HepG2 (cell line): ENCODE results near the gene SLCO2A1. TPM values are rescaled to one million over a fixed set of nuclear protein-coding genes. Genes with fewer than 3 reads are reported as not detected.
A peak's percentile ranks its signal among the peaks of the same experiment; 100 is the strongest.

Source experiments
- ATAC-seq: fragments of 200-7000 bp; cut with Tn5 transposase; 3 replicates; pipeline ENCODE4 v1.9.1; 2020; ENCODE audit warnings: mild to moderate bottlenecking, moderate library complexity
- BruUV-seq: library from RNA; stranded (reverse); fragments of 400-500 nt; replicated peaks from 2 replicates; lab custom pipeline; 2021; lab: Mats Ljungman, UMichigan
- CTCF ChIA-PET: fragments of 300-600 bp; formaldehyde crosslinking; extraction: SDS; loops from one replicate; lab custom pipeline; 2021; ENCODE audit warnings: low total read pairs, inconsistent platforms, low intra/inter-chr PET ratio; lab: Yijun Ruan, JAX
- POLR2A ChIA-PET: fragments of 350-600 bp; sonication (Branson Sonifier 250); formaldehyde crosslinking; loops from one replicate; lab custom pipeline; 2020; ENCODE audit warnings: antibody characterized with exemption, inconsistent platforms; lab: Yijun Ruan, JAX
- DNase-seq: peaks from one replicate; pipeline ENCODE4 v3.0.0-alpha.2; 2015; ENCODE audit warnings: low spot score
- FAIRE-seq: peaks from 3 replicates; lab custom pipeline; 2011; peaks lifted over from hg19 to GRCh38; lab: Jason Lieb, UNC
- H2AFZ ChIP-seq: one replicate; pipeline ENCODE4 v1.6.1; 2011; ENCODE audit warnings: low read length, inconsistent platforms
- H3K27ac ChIP-seq: fragments of 300-600 bp; 3 replicates; pipeline ENCODE4 v1.8.0; 2011; ENCODE audit warnings: mixed run types, mild to moderate bottlenecking, mixed read lengths, low read length, inconsistent platforms; ENCODE audit not compliant: insufficient read depth; ENCODE audit errors: extremely low read length
- H3K27me3 ChIP-seq, 2 experiments: fragments of 200-600 bp in 1 of 2; 2 replicates in 1 of 2; 3 replicates in 1 of 2; pipeline versions ENCODE4 v1.6.0 to v1.8.0; 2011; ENCODE audit warnings: low read length in 2 of 2, mild to moderate bottlenecking in 2 of 2, moderate library complexity in 2 of 2, inconsistent platforms in 1 of 2; ENCODE audit not compliant: insufficient read depth in 2 of 2, control insufficient read depth in 1 of 2
- H3K36me3 ChIP-seq, 2 experiments: fragments of 200-600 bp in 1 of 2; replicated peaks in 1 of 2; 2 replicates in 1 of 2; 3 replicates in 1 of 2; pipeline versions ENCODE4 v1.5.1 to v1.8.0; 2011; ENCODE audit warnings: low read length in 2 of 2, inconsistent platforms in 1 of 2; ENCODE audit not compliant: insufficient read depth in 2 of 2, control insufficient read depth in 1 of 2
- H3K4me1 ChIP-seq: 2 replicates; pipeline ENCODE4 v1.5.1; 2012; ENCODE audit warnings: low read length, inconsistent platforms; ENCODE audit not compliant: insufficient read depth
- H3K4me2 ChIP-seq: 2 replicates; pipeline ENCODE4 v1.6.0; 2011; ENCODE audit warnings: low read depth, low read length, inconsistent platforms
- H3K4me3 ChIP-seq, 3 experiments: fragments of 200-600 bp in 1 of 3; sonication (generic), shearing (Covaris generic) in 1 of 3; replicated peaks in 1 of 3; 2 replicates each; pipeline ENCODE4 v1.5.1; 2011 to 2016; ENCODE audit warnings: low read length in 3 of 3, inconsistent platforms in 2 of 3, low read depth in 2 of 3, mild to moderate bottlenecking in 2 of 3, control low read depth in 1 of 3, mixed read lengths in 1 of 3; ENCODE audit not compliant: insufficient read depth in 1 of 3
- H3K79me2 ChIP-seq: one replicate; pipeline ENCODE4 v1.6.1; 2011; ENCODE audit warnings: low read length, inconsistent platforms; ENCODE audit not compliant: insufficient read depth
- H3K9ac ChIP-seq: 2 replicates; pipeline ENCODE4 v1.6.0; 2011; ENCODE audit warnings: mild to moderate bottlenecking, low read depth, low read length, inconsistent platforms; ENCODE audit not compliant: insufficient read depth
- H3K9me3 ChIP-seq: 2 replicates; pipeline ENCODE4 v1.5.1; 2012; ENCODE audit warnings: mild to moderate bottlenecking, low read length
- H4K20me1 ChIP-seq: 2 replicates; pipeline ENCODE4 v1.6.0; 2011; ENCODE audit warnings: inconsistent platforms, mild to moderate bottlenecking, low read length, moderate library complexity; ENCODE audit not compliant: insufficient read depth
- GRHL1 ChIP-seq: sonication (generic); formaldehyde crosslinking; conservative IDR thresholded peaks from 2 replicates; pipeline ENCODE4 v1.8.0; 2022; ENCODE audit warnings: missing genetic modification reagents
- HMG20A ChIP-seq: IDR thresholded peaks from 2 replicates; pipeline ENCODE4 v1.6.1; 2016; ENCODE audit warnings: borderline replicate concordance
- KLF13 ChIP-seq: sonication (generic); formaldehyde crosslinking; IDR thresholded peaks from 2 replicates; pipeline ENCODE4 v1.4.0; 2020; ENCODE audit warnings: mild to moderate bottlenecking, missing genetic modification reagents
- NFE2L2 ChIP-seq: fragments of 150-350 bp; IDR thresholded peaks from 2 replicates; pipeline ENCODE4 v1.6.1; 2014; ENCODE audit warnings: low read length
- PITX1 ChIP-seq: sonication (generic); formaldehyde crosslinking; IDR thresholded peaks from 2 replicates; pipeline ENCODE4 v1.5.1; 2020; ENCODE audit warnings: mild to moderate bottlenecking, missing genetic modification reagents
- SMC3 ChIP-seq: IDR thresholded peaks from 2 replicates; pipeline ENCODE4 v1.6.1; 2011; ENCODE audit warnings: low read length, improper control_type of control experiment
- STAG1 ChIP-seq: sonication (generic); formaldehyde crosslinking; IDR thresholded peaks from 2 replicates; pipeline ENCODE4 v1.4.0; 2020; ENCODE audit warnings: missing genetic modification reagents
- ZMYM3 ChIP-seq: sonication (generic); formaldehyde crosslinking; IDR thresholded peaks from 2 replicates; pipeline ENCODE4 v1.5.1; 2020; ENCODE audit warnings: mild to moderate bottlenecking, missing genetic modification reagents
- ZNF138 ChIP-seq: sonication (generic); formaldehyde crosslinking; IDR thresholded peaks from 2 replicates; pipeline ENCODE4 v1.5.0; 2020; ENCODE audit warnings: mild to moderate bottlenecking, low read depth, missing genetic modification reagents
- ZNF234 ChIP-seq: sonication (generic); formaldehyde crosslinking; conservative IDR thresholded peaks from 2 replicates; pipeline ENCODE4 v1.5.1; 2020; ENCODE audit warnings: mild to moderate bottlenecking, missing genetic modification reagents
- ZNF329 ChIP-seq: sonication (generic); formaldehyde crosslinking; IDR thresholded peaks from 2 replicates; pipeline ENCODE4 v1.9.0; 2021; ENCODE audit warnings: low read depth, mild to moderate bottlenecking, missing genetic modification reagents
- ZNF740 ChIP-seq: sonication (generic); formaldehyde crosslinking; IDR thresholded peaks from 2 replicates; pipeline ENCODE4 v1.4.0; 2020; ENCODE audit warnings: missing genetic modification reagents
- WGBS: methylation state at CpG from one replicate; pipeline ENCODE4 v1.1.6; 2017; ENCODE audit warnings: low lambda C conversion rate; 5-methylcytosine and 5-hydroxymethylcytosine counted together
- in situ Hi-C: cut with HindIII; loops from 2 replicates; pipeline ENCODE4 v1.10.0; 2017; ENCODE audit warnings: low pct_unique_long_range_greater_than_20kb; ENCODE audit not compliant: extremely low pct_ligation_motif_present
- intact Hi-C: fragments of 100-400 bp; cut with micrococcal nuclease; formaldehyde crosslinking; loops from one replicate; pipeline ENCODE4 v1.10.0; 2022; ENCODE audit not compliant: unreplicated experiment
- polyA plus RNA-seq, 8 experiments: library from polyadenylated mRNA; depleted of rRNA in 3 of 8; stranded (reverse) in 7 of 8; unstranded in 1 of 8; fragments of >200 nt; fragmentation: Illumina TruSeq in 4 of 8; extraction: Trizol in 4 of 8; gene quantifications; 2 replicates each; pipeline versions ENCODE4 v1.2.1 to v1.2.3, GENCODE V29; 2011 to 2016; ENCODE audit warnings: low read depth in 4 of 8, missing spikeins in 1 of 8, mixed read lengths in 1 of 8; ENCODE audit not compliant: insufficient read depth in 1 of 8
- total RNA-seq, 5 experiments: library from RNA; depleted of rRNA; stranded (reverse); fragments of >200 nt; fragmentation: Illumina TruSeq; extraction: Trizol; gene quantifications; 2 replicates each; pipeline ENCODE4 v1.2.3, GENCODE V29; 2016; ENCODE audit warnings: low read depth in 1 of 5

Gene SLCO2A1
- total and polyA plus RNA-seq, 2 of the 13 experiments (the other 11 are each of a cell fraction or from before 2014, with no cell fraction given): 0.04 TPM; not detected in 1

- TF ChIP-seq GRHL1 (CRISPR knock-in tag) (no peak), ZNF234 (CRISPR knock-in tag) (no peak), ZMYM3 (CRISPR knock-in tag) (no peak), PITX1 (CRISPR knock-in tag) (no peak), ZNF138 (CRISPR knock-in tag) (no peak), HMG20A (CRISPR knock-in tag) (no peak), ZNF329 (CRISPR knock-in tag) (no peak)
- TF ChIP-seq, all 625 proteins: peak for 0
These were observed 36.6 kb downstream of the SLCO2A1 start (continued) for GRCh38 chr3:133992951-133993620.

- ATAC-seq (peak; percentile 74), FAIRE-seq (no peak)
- no peak overlapping the region for H3K4me3 ChIP-seq
- WGBS: 21% methylated on average over 3 of the region's 3 CpGs
- H3K9ac ChIP-seq: no peak overlapping the region
- no peaks in the 10 kb centered on the region for H3K36me3 ChIP-seq
- in situ Hi-C loops: no loop called here
- H2AFZ ChIP-seq: no peak overlapping the region
- CTCF ChIA-PET: no interaction called here
- TF ChIP-seq NFE2L2: no peak
- peak; percentile 88 for TF ChIP-seq ZNF740 (CRISPR knock-in tag)
- peak; percentile 13; the same call in 1 of the 2 replicates for TF ChIP-seq STAG1 (CRISPR knock-in tag)
- TF ChIP-seq KLF13 (CRISPR knock-in tag): no peak
- TF ChIP-seq SMC3: peak; percentile 19; the same call in 1 of the 2 replicates
- TF ChIP-seq, all 625 proteins: peak for 3
- intact Hi-C loops: no loop called here
- H3K4me2 ChIP-seq: no peak overlapping the region
- BruUV-seq: no TSS peak
- DNase-seq: no peak
- H3K79me2 ChIP-seq: no peaks in the 10 kb centered on the region
- peaks cover 3 to 41% of the 10 kb centered on the region in 2 experiments; a peak in 3 of 5 replicates for H3K27me3 ChIP-seq
- no peaks in the 10 kb centered on the region for H3K4me1 ChIP-seq
- H4K20me1 ChIP-seq: no peaks in the 10 kb centered on the region
- no peak overlapping the region for H3K27ac ChIP-seq
- H3K9me3 ChIP-seq: no peaks in the 10 kb centered on the region
- POLR2A ChIA-PET: no interaction called here
These were observed 37.3 kb downstream of the SLCO2A1 start for GRCh38 chr3:133992381-133992780.
